HCT116 (cell line): ENCODE measurements around the gene KIF5C. TPM values are rescaled to one million over a fixed set of nuclear protein-coding genes. Genes with fewer than 3 reads are reported as not detected.

Experiments
- ATAC-seq: fragments of 200-7000 bp; cut with Tn5 transposase; 2 replicates; pipeline ENCODE4 v1.9.1; 2020; ENCODE audit warnings: mild to moderate bottlenecking, moderate library complexity
- BruUV-seq: library from RNA; stranded (reverse); fragments of 400-500 nt; replicated peaks from 2 replicates; lab custom pipeline; 2021; lab: Mats Ljungman, UMichigan
- CTCF ChIA-PET: fragments of 300-600 bp; sonication (Branson Sonifier 250); formaldehyde crosslinking; loops from one replicate; lab custom pipeline; 2021; ENCODE audit warnings: antibody characterized with exemption; lab: Charles Lee
- POLR2A ChIA-PET: fragments of 300-600, 350-600 bp; sonication (Branson Sonifier 250); formaldehyde crosslinking; loops from one replicate; lab custom pipeline; 2021; ENCODE audit warnings: antibody characterized with exemption; lab: Charles Lee
- RAD21 ChIA-PET, 2 experiments: fragments of 300-600 bp; sonication (Branson Sonifier 250); formaldehyde crosslinking; loops; one replicate each; lab custom pipeline; 2023; ENCODE audit warnings: low total read pairs in 2 of 2; ENCODE audit not compliant: uncharacterized antibody in 2 of 2, unreplicated experiment in 2 of 2, low non-redundant PET in 1 of 2; lab: Charles Lee
- DNase-seq: peaks from one replicate; pipeline ENCODE4 v3.0.0-alpha.2; 2010; ENCODE audit warnings: low read depth, low spot score
- H2AFZ ChIP-seq: fragments of 200-600 bp; shearing (Covaris generic), sonication (generic); 2 replicates; pipeline ENCODE4 v1.6.1; 2017; ENCODE audit warnings: low read depth, mixed run types, mixed read lengths, antibody characterized with exemption, low read length; ENCODE audit not compliant: poor library complexity, severe bottlenecking
- H3K27ac ChIP-seq: 2 replicates; pipeline ENCODE4 v1.5.1; 2012; ENCODE audit warnings: low read depth, low read length
- H3K27me3 ChIP-seq: fragments of 200-600 bp; sonication (generic); 2 replicates; pipeline ENCODE4 v1.6.1; 2016; ENCODE audit warnings: mixed run types, low read length, mixed read lengths; ENCODE audit not compliant: insufficient read depth
- H3K36me3 ChIP-seq, 2 experiments: fragments of 200-500 bp in 1 of 2; fragments of 200-600 bp in 1 of 2; sonication (Bioruptor generic) in 1 of 2; sonication (generic) in 1 of 2; 2 replicates each; pipeline versions ENCODE4 v1.5.1 to v1.6.1; 2014 to 2016; ENCODE audit warnings: low read length in 2 of 2, inconsistent platforms in 1 of 2, mixed read lengths in 1 of 2, mixed run types in 1 of 2; ENCODE audit not compliant: insufficient read depth in 2 of 2, control insufficient read depth in 1 of 2
- H3K4me1 ChIP-seq, 2 experiments: fragments of 200-600 bp in 1 of 2; sonication (generic) in 1 of 2; 2 replicates each; pipeline versions ENCODE4 v1.5.1 to v1.6.1; 2012 to 2017; ENCODE audit warnings: low read length in 2 of 2, inconsistent platforms in 1 of 2, mild to moderate bottlenecking in 1 of 2, mixed read lengths in 1 of 2, mixed run types in 1 of 2, moderate library complexity in 1 of 2; ENCODE audit not compliant: insufficient read depth in 2 of 2, control insufficient read depth in 1 of 2
- H3K4me2 ChIP-seq: fragments of 200-600 bp; sonication (generic); 2 replicates; pipeline ENCODE4 v1.6.1; 2017; ENCODE audit warnings: mixed run types, low read length, mixed read lengths
- H3K4me3 ChIP-seq, 2 experiments: fragments of 200-600 bp in 1 of 2; sonication (generic) in 1 of 2; replicated peaks in 1 of 2; 2 replicates each; pipeline ENCODE4 v1.5.1; 2011 to 2016; ENCODE audit warnings: low read length in 2 of 2, control low read depth in 1 of 2, low read depth in 1 of 2, mild to moderate bottlenecking in 1 of 2, mixed read lengths in 1 of 2, mixed run types in 1 of 2
- H3K79me2 ChIP-seq: fragments of 200-600 bp; sonication (generic); 2 replicates; pipeline ENCODE4 v1.6.1; 2017; ENCODE audit warnings: mild to moderate bottlenecking, mixed run types, low read length, moderate library complexity, mixed read lengths; ENCODE audit not compliant: insufficient read depth
- H3K9ac ChIP-seq: fragments of 200-600 bp; sonication (generic); 2 replicates; pipeline ENCODE4 v1.6.1; 2016; ENCODE audit warnings: low read length, mixed read lengths
- H3K9me2 ChIP-seq: fragments of 200-600 bp; sonication (generic), shearing (Covaris generic); 2 replicates; pipeline ENCODE4 v1.6.1; 2017; ENCODE audit warnings: mixed run types, mild to moderate bottlenecking, moderate library complexity; ENCODE audit not compliant: insufficient read depth
- H3K9me3 ChIP-seq, 2 experiments: fragments of 200-500 bp in 1 of 2; fragments of 200-600 bp in 1 of 2; sonication (Bioruptor generic) in 1 of 2; sonication (generic) in 1 of 2; 2 replicates each; pipeline ENCODE4 v1.6.1; 2014 to 2017; ENCODE audit warnings: low read length in 2 of 2, mixed read lengths in 2 of 2, inconsistent platforms in 1 of 2, low read depth in 1 of 2, mild to moderate bottlenecking in 1 of 2, mixed run types in 1 of 2, moderate library complexity in 1 of 2; ENCODE audit not compliant: control insufficient read depth in 1 of 2, insufficient read depth in 1 of 2
- H4K20me1 ChIP-seq: fragments of 200-600 bp; sonication (generic), shearing (Covaris generic); 2 replicates; pipeline ENCODE4 v1.6.1; 2017; ENCODE audit warnings: mixed run types, mild to moderate bottlenecking, moderate library complexity; ENCODE audit not compliant: insufficient read depth
- CBX3 ChIP-seq: IDR thresholded peaks from 2 replicates; pipeline ENCODE4 v1.6.1; 2012; ENCODE audit warnings: low read depth
- CEBPB ChIP-seq: IDR thresholded peaks from 2 replicates; pipeline ENCODE4 v1.6.1; 2012; ENCODE audit warnings: low read depth
- EGR1 ChIP-seq: IDR thresholded peaks from 2 replicates; pipeline ENCODE4 v1.6.1; 2012; ENCODE audit warnings: low read depth
- ELF1 ChIP-seq: IDR thresholded peaks from 2 replicates; pipeline ENCODE4 v1.6.1; 2012; ENCODE audit warnings: low read depth, borderline replicate concordance
- EZH2phosphoT487 ChIP-seq: fragments of 200-600 bp; IDR thresholded peaks from 2 replicates; pipeline ENCODE4 v1.6.1; 2018; ENCODE audit warnings: antibody characterized with exemption, borderline replicate concordance
- FOSL1 ChIP-seq: IDR thresholded peaks from 2 replicates; pipeline ENCODE4 v1.6.1; 2012; ENCODE audit warnings: low read depth
- POLR2A ChIP-seq: IDR thresholded peaks from 2 replicates; pipeline ENCODE4 v1.7.0; 2011; ENCODE audit warnings: borderline replicate concordance; ENCODE audit not compliant: insufficient read depth, insufficient read length; ENCODE audit errors: extremely low read depth
- POLR2AphosphoS5 ChIP-seq: IDR thresholded peaks from 2 replicates; pipeline ENCODE4 v1.6.1; 2011; ENCODE audit warnings: mild to moderate bottlenecking, low read depth, low read length, moderate library complexity
- RAD21 ChIP-seq: IDR thresholded peaks from 2 replicates; pipeline ENCODE4 v1.6.1; 2012; ENCODE audit warnings: low read depth, mild to moderate bottlenecking
- SP1 ChIP-seq: IDR thresholded peaks from 2 replicates; pipeline ENCODE4 v1.6.1; 2012; ENCODE audit warnings: low read depth
- SRF ChIP-seq: IDR thresholded peaks from 2 replicates; pipeline ENCODE4 v1.6.1; 2012; ENCODE audit warnings: low read depth
- TCF7L2 ChIP-seq: IDR thresholded peaks from 2 replicates; pipeline ENCODE4 v1.7.0; 2011; ENCODE audit warnings: borderline replicate concordance, inconsistent platforms; ENCODE audit not compliant: insufficient read depth, insufficient read length; ENCODE audit errors: extremely low read depth
- YY1 ChIP-seq: IDR thresholded peaks from 2 replicates; pipeline ENCODE4 v1.6.1; 2011; ENCODE audit warnings: low read length, low read depth, moderate library complexity, mild to moderate bottlenecking; ENCODE audit not compliant: insufficient replicate concordance; ENCODE audit errors: extremely low read depth
- ZNF274 ChIP-seq: fragments of 200-500 bp; sonication (Bioruptor generic); IDR thresholded peaks from 2 replicates; pipeline ENCODE4 v1.6.1; 2014; ENCODE audit warnings: mild to moderate bottlenecking, low read depth, low read length, inconsistent platforms
- intact Hi-C: fragments of 100-400 bp; cut with micrococcal nuclease; formaldehyde crosslinking; loops from 2 replicates; pipeline ENCODE4 v1.10.0; 2022
- total RNA-seq: library from RNA; stranded (reverse); gene quantifications from one replicate; pipeline ENCODE4 v1.2.1, GENCODE V29; 2021; ENCODE audit not compliant: unreplicated experiment
- TF ChIP-seq, protein P1 (sequence below): IDR thresholded peaks from 2 replicates; pipeline ENCODE4 v1.6.1; 2012; ENCODE audit warnings: low read depth
- TF ChIP-seq, protein P2 (sequence below), 3 experiments: fragments of 200-600 bp in 1 of 3; sonication (generic) in 1 of 3; IDR thresholded peaks in 2 of 3; conservative IDR thresholded peaks in 1 of 3; 2 replicates each; pipeline ENCODE4 v1.5.1; 2012 to 2017; ENCODE audit warnings: low read depth in 2 of 3, low read length in 2 of 3, antibody characterized with exemption in 1 of 3, borderline replicate concordance in 1 of 3, control low read depth in 1 of 3, mild to moderate bottlenecking in 1 of 3, mixed read lengths in 1 of 3, mixed run types in 1 of 3, moderate library complexity in 1 of 3; ENCODE audit not compliant: insufficient read depth in 1 of 3
- TF ChIP-seq, protein P3 (sequence below): IDR thresholded peaks from 2 replicates; pipeline ENCODE4 v1.6.1; 2012

KIF5C gene
- total RNA-seq, 1 experiment from 2014 or later, result 6.5 TPM

DNA sequence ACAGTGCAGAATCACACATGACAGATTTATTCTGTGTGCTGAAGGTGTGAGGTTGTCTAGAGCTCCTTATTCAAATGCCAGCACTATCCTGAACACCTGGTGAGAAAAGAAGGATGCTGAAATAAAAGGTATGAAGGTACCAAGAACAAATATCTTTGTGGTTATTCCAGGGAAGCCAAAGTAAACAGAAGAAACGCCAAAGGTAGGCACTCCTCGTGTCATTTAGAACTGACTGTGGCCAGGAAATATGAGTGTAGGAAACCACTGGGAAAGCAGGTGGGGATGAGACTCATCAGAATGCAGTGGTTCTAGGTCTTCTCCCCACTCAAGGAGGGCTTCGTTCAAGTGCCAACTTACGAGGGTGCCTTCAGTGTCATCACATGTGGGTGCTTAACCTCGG, 80.8 kb downstream of the KIF5C start (continued):
- TF ChIP-seq, protein P1, sequence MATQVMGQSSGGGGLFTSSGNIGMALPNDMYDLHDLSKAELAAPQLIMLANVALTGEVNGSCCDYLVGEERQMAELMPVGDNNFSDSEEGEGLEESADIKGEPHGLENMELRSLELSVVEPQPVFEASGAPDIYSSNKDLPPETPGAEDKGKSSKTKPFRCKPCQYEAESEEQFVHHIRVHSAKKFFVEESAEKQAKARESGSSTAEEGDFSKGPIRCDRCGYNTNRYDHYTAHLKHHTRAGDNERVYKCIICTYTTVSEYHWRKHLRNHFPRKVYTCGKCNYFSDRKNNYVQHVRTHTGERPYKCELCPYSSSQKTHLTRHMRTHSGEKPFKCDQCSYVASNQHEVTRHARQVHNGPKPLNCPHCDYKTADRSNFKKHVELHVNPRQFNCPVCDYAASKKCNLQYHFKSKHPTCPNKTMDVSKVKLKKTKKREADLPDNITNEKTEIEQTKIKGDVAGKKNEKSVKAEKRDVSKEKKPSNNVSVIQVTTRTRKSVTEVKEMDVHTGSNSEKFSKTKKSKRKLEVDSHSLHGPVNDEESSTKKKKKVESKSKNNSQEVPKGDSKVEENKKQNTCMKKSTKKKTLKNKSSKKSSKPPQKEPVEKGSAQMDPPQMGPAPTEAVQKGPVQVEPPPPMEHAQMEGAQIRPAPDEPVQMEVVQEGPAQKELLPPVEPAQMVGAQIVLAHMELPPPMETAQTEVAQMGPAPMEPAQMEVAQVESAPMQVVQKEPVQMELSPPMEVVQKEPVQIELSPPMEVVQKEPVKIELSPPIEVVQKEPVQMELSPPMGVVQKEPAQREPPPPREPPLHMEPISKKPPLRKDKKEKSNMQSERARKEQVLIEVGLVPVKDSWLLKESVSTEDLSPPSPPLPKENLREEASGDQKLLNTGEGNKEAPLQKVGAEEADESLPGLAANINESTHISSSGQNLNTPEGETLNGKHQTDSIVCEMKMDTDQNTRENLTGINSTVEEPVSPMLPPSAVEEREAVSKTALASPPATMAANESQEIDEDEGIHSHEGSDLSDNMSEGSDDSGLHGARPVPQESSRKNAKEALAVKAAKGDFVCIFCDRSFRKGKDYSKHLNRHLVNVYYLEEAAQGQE, result no peak
- TF ChIP-seq ZNF274 (no peak), POLR2AphosphoS5 (no peak), ELF1 (no peak)

DNA sequence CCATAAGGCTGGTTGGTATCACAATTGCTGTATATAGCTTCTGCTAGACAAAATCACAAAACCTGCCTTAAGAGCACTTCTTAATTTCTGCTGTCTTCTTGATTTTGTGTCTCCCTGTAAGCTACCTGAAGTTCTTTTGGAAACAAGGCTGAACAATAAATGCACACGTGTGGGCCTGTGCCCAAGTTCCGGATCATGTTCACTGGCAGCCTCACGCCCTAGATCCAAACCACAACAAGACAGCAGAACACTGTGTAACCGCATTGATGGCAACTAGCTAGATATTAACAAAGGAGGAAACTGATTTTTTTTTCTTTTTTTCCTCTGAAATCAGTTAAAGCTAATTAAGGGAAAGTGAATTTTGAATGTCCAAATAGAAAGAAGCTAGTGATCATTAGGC, 82.0 kb downstream of the KIF5C start:
- no peaks in the 10 kb centered on the region for H3K9me2 ChIP-seq
- H3K79me2 ChIP-seq, result no peaks in the 10 kb centered on the region
- no peak for TF ChIP-seq ZNF274
- TF ChIP-seq, protein P1, result no peak
- TF ChIP-seq RAD21, result no peak
- TF ChIP-seq, protein P2, sequence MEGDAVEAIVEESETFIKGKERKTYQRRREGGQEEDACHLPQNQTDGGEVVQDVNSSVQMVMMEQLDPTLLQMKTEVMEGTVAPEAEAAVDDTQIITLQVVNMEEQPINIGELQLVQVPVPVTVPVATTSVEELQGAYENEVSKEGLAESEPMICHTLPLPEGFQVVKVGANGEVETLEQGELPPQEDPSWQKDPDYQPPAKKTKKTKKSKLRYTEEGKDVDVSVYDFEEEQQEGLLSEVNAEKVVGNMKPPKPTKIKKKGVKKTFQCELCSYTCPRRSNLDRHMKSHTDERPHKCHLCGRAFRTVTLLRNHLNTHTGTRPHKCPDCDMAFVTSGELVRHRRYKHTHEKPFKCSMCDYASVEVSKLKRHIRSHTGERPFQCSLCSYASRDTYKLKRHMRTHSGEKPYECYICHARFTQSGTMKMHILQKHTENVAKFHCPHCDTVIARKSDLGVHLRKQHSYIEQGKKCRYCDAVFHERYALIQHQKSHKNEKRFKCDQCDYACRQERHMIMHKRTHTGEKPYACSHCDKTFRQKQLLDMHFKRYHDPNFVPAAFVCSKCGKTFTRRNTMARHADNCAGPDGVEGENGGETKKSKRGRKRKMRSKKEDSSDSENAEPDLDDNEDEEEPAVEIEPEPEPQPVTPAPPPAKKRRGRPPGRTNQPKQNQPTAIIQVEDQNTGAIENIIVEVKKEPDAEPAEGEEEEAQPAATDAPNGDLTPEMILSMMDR (IDR thresholded peaks at IDR 0.05 in 2 of 3, conservative IDR thresholded peaks at IDR 0.05 in 1 of 3; ENCODE audit: borderline replicate concordance in 1 of 3, insufficient read depth in 1 of 3, low read depth in 2 of 3, low read length in 2 of 3), result no peak
- TF ChIP-seq YY1, result no peak
- no peak for TF ChIP-seq SRF
- TF ChIP-seq, protein P3, sequence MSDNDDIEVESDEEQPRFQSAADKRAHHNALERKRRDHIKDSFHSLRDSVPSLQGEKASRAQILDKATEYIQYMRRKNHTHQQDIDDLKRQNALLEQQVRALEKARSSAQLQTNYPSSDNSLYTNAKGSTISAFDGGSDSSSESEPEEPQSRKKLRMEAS, result no peak
- TF ChIP-seq EGR1, result no peak
- TF ChIP-seq CBX3, result no peak
- no peak for TF ChIP-seq POLR2AphosphoS5
- no peak for TF ChIP-seq TCF7L2
- TF ChIP-seq CEBPB, result no peak
- no peak for TF ChIP-seq POLR2A
- no peak for TF ChIP-seq EZH2phosphoT487
- no peak for TF ChIP-seq FOSL1
- TF ChIP-seq SP1, result no peak
- RAD21 ChIA-PET, result no interaction called here
- H3K9ac ChIP-seq, result no peak overlapping the region
- POLR2A ChIA-PET, result no interaction called here
- H3K27ac ChIP-seq, result no peak overlapping the region
- H3K9me3 ChIP-seq, result no peaks in the 10 kb centered on the region
- ATAC-seq, result no peak
- H3K27me3 ChIP-seq, result no peaks in the 10 kb centered on the region
- no TSS peak for BruUV-seq
- DNase-seq, result no peak
- no peak overlapping the region for H3K4me3 ChIP-seq
- no peak overlapping the region for H3K4me2 ChIP-seq
- intact Hi-C loops, result no loop called here
- H4K20me1 ChIP-seq, result no peaks in the 10 kb centered on the region
- H3K36me3 ChIP-seq, result no peaks in the 10 kb centered on the region
- no peak overlapping the region for H2AFZ ChIP-seq
- no peaks in the 10 kb centered on the region for H3K4me1 ChIP-seq
- CTCF ChIA-PET, result no interaction called here
